ENCODE measurements around the gene FBXO40.

Gene FBXO40

GRCh38 chr3:121663171-121663847, 70.1 kb downstream of the FBXO40 start:
- DNase-seq (ENCODE audit: low read depth) = no peak

GRCh38 chr3:121665488-121665887, 72.3 kb downstream of the FBXO40 start:
- DNase-seq (ENCODE audit: low read depth) = no peak

- DNase-seq (ENCODE audit: low read depth) = no peak
Observed at GRCh38 chr3:121667333-121667732, 74.2 kb downstream of the FBXO40 start.

- DNase-seq (ENCODE audit: low read depth) = no peak
Observed at GRCh38 chr3:121670676-121671075, 77.5 kb downstream of the FBXO40 start.

- no peak for DNase-seq (ENCODE audit: low read depth)
Observed at GRCh38 chr3:121677141-121677540, 84.0 kb downstream of the FBXO40 start.

All from stimulated activated CD4-positive, alpha-beta T cell treated with anti-CD3 and anti-CD28 coated beads, Interleukin-2, amount 100 ng/mL, for 4 hours (primary cell).